IgD-negative memory B cell (primary cell): ENCODE results near the gene IFI30. TPM values are rescaled to one million over a fixed set of nuclear protein-coding genes. Genes with fewer than 3 reads are reported as not detected.
"Not testable (repeated sequence)": the region's sequence is repeated elsewhere in the genome, so short reads cannot be mapped to it uniquely, and the experiment has no call there.

Source experiments
- H3K27ac Mint-ChIP-seq, 3 donors: one replicate each; pipeline ENCODE4 v1.8.0; 2020 to 2022; ENCODE audit warnings: mild to moderate bottlenecking in 3 of 3, mixed read lengths in 3 of 3, moderate library complexity in 1 of 3
- H3K27me3 Mint-ChIP-seq: one replicate; pipeline ENCODE4 v1.8.0; 2021; ENCODE audit warnings: mixed read lengths
- H3K36me3 Mint-ChIP-seq: one replicate; pipeline ENCODE4 v1.8.0; 2020; ENCODE audit warnings: mild to moderate bottlenecking, mixed read lengths
- H3K4me1 Mint-ChIP-seq, 3 donors: one replicate each; pipeline ENCODE4 v1.8.0; 2020 to 2022; ENCODE audit warnings: mixed read lengths in 3 of 3, mild to moderate bottlenecking in 1 of 3
- H3K4me3 Mint-ChIP-seq, 4 donors: one replicate each; pipeline ENCODE4 v1.8.0; 2020 to 2022; ENCODE audit warnings: mild to moderate bottlenecking in 4 of 4, mixed read lengths in 4 of 4, moderate library complexity in 3 of 4
- H3K9me3 Mint-ChIP-seq, 3 donors: one replicate each; pipeline ENCODE4 v1.8.0; 2020 to 2021; ENCODE audit warnings: mixed read lengths in 3 of 3, mild to moderate bottlenecking in 1 of 3
- polyA plus RNA-seq: library from polyadenylated mRNA; unstranded; fragments of 300-500 nt; fragmentation: Illumina TruSeq; gene quantifications from one replicate; pipeline ENCODE4 v1.2.3, GENCODE V29; 2021

Gene IFI30
- polyA plus RNA-seq, 1 donor from 2014 or later = 473 TPM

GRCh38 chr19:18197306-18197705 lies 23.7 kb downstream of the IFI30 start:
- peak overlapping the region in 1 of 3 donors; percentile 50 for H3K27ac Mint-ChIP-seq
- H3K4me1 Mint-ChIP-seq = peaks cover 9 to 21% (median 17%) of the 10 kb centered on the region in 3 donors
- no peak overlapping the region for H3K4me3 Mint-ChIP-seq
- H3K27me3 Mint-ChIP-seq = no peaks in the 10 kb centered on the region
- no peaks in the 10 kb centered on the region for H3K36me3 Mint-ChIP-seq
- H3K9me3 Mint-ChIP-seq = no peaks in the 10 kb centered on the region

DNA sequence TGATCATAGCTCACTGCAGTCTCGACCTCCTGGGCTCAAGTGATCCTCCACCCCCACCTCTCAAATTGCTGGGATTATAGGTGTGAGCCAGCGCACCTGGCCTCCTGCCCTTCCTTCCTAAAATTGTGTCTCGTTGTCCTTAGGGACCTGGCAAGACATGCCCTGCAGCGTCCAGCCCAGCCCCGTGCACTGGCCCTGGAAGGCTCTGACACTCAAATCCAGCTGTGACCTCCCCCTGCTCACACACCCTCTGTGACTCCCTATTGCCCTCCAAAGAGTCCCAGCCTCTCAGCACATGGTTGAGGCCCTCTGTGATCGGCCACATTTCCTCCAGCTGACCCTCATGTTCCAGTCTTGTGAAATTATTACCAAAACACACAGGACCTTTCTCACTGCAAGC lies 24.3 kb downstream of the IFI30 start:
- peak overlapping the region in 2 of 4 donors; percentile 59 to 74 for H3K4me3 Mint-ChIP-seq
- no peaks in the 10 kb centered on the region for H3K36me3 Mint-ChIP-seq
- H3K4me1 Mint-ChIP-seq = peaks cover 13 to 24% (median 19%) of the 10 kb centered on the region in 3 donors
- no peaks in the 10 kb centered on the region for H3K9me3 Mint-ChIP-seq
- peak overlapping the region; percentile 56 to 76 (median 57) for H3K27ac Mint-ChIP-seq
- H3K27me3 Mint-ChIP-seq = no peaks in the 10 kb centered on the region

GRCh38 chr19:18198374-18198773 lies 24.8 kb downstream of the IFI30 start:
- Mint-ChIP-seq H3K36me3 (no peaks in the 10 kb centered on the region), H3K4me3 (peak overlapping the region in 1 of 4 donors; percentile 59), H3K27ac (peak overlapping the region in 2 of 3 donors; percentile 56 to 57), H3K4me1 (peaks cover 13 to 22% (median 21%) of the 10 kb centered on the region in 3 donors), H3K27me3 (no peaks in the 10 kb centered on the region), H3K9me3 (no peaks in the 10 kb centered on the region)

DNA sequence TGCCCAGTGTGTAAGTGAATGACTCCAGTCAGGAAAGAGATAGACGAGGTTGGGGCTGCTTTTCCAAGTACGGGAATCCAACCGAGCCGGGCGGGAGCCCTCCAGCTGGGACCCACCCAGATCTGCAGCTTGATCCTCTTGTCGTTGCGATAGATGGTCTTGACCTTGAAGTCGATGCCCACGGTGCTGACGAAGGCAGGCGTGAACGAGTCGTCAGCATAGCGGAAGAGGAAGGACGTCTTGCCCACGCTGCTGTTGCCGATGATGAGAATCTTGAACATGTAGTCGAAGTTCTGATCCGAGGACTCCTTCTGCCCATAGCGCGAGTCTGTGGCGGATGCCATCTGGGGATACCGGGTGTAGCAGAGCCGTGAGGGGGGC lies 28.8 kb downstream of the IFI30 start:
- Mint-ChIP-seq H3K36me3 (no peaks in the 10 kb centered on the region), H3K27ac (peak overlapping the region in 2 of 3 donors; percentile 16 to 79), H3K27me3 (no peaks in the 10 kb centered on the region), H3K4me1 (peaks cover 10 to 14% (median 11%) of the 10 kb centered on the region in 3 donors), H3K9me3 (no peaks in the 10 kb centered on the region), H3K4me3 (peak overlapping the region; percentile 67 to 93 (median 73))

DNA sequence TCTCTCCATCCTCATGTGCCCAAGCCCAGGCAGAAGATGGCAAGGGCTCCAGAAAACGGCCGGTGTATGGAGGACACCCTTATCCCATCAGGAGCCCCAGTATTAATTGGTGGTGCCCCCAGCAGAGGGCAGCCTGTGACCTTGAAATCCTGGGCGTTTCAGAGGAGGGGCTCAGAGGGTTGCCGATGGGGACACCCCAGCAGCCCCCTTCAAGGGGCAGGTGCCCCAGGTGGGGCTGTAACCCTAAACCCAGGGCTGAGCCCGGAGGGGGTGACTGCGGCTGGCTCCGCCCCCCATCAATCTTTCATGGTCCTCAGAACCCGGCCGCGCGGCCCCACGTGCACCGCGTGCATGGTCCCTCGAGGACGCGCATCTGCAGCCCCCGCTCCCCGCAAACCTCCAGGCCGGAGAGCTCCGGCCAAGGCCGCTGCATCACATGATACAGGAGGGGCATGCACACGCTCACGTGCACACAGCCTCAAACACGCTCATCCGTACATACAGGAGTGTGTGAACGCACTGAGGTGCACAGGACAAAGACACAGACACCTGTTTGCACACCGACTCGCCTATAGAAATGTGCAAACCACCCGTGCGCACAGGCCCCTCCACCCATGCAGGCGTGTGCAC lies 29.3 kb downstream of the IFI30 start:
- Mint-ChIP-seq H3K4me3 (peak overlapping the region; percentile 93 to 99 (median 95)), H3K9me3 (no peaks in the 10 kb centered on the region), H3K4me1 (peaks cover 10 to 14% (median 11%) of the 10 kb centered on the region in 3 donors), H3K27me3 (no peaks in the 10 kb centered on the region), H3K27ac (peak overlapping the region; percentile 90 to 97 (median 91)), H3K36me3 (no peaks in the 10 kb centered on the region)

GRCh38 chr19:18203408-18203862 lies 29.8 kb downstream of the IFI30 start:
- Mint-ChIP-seq H3K4me1 (peaks cover 10 to 14% (median 12%) of the 10 kb centered on the region in 3 donors), H3K27me3 (no peaks in the 10 kb centered on the region), H3K36me3 (no peaks in the 10 kb centered on the region), H3K4me3 (peak overlapping the region; percentile 93 to 99 (median 95)), H3K9me3 (no peaks in the 10 kb centered on the region), H3K27ac (peak overlapping the region; percentile 90 to 97 (median 91))

DNA sequence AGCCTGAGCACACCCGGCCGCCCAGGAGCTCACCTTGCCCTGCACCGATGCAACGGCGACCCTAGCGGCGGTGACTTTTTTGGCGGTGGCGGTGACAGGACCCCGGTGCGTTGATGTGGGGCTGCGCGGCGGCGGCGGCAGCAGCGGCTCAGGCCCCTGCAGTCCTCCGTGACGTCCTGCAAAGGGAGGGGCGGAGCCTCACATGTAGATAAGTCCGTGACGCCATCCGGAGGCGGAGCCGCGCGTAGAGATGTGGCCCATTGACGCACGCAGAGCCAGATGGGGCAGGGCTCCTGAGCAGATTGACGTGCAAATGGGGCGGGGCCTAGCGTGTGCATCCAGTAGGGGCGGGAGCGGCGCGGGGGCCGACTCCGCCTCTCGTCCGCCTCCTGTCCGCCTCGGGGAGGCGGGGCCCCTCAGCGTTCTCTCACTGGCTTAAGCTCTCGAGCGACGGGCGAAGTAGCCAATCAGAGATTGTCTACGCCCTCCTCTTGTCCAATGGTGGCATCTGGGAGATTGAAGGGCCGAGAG lies 30.3 kb downstream of the IFI30 start, which contains the start of gene RAB3A:
Gene RAB3A, minus strand, starts transcription at position 180 of the 531 bp plus-strand sequence. CDS start 1,302 bp downstream, outside the sequence.
- H3K27me3 Mint-ChIP-seq = no peaks in the 10 kb centered on the region
- no peaks in the 10 kb centered on the region for H3K36me3 Mint-ChIP-seq
- H3K4me3 Mint-ChIP-seq = peak within 1 kb of the TSS; percentile 93 to 99 (median 95)
- peaks cover 10 to 14% (median 13%) of the 10 kb centered on the region in 3 donors for H3K4me1 Mint-ChIP-seq
- H3K27ac Mint-ChIP-seq = peak within 1 kb of the TSS; percentile 90 to 97 (median 96)
- H3K9me3 Mint-ChIP-seq = no peaks in the 10 kb centered on the region

DNA sequence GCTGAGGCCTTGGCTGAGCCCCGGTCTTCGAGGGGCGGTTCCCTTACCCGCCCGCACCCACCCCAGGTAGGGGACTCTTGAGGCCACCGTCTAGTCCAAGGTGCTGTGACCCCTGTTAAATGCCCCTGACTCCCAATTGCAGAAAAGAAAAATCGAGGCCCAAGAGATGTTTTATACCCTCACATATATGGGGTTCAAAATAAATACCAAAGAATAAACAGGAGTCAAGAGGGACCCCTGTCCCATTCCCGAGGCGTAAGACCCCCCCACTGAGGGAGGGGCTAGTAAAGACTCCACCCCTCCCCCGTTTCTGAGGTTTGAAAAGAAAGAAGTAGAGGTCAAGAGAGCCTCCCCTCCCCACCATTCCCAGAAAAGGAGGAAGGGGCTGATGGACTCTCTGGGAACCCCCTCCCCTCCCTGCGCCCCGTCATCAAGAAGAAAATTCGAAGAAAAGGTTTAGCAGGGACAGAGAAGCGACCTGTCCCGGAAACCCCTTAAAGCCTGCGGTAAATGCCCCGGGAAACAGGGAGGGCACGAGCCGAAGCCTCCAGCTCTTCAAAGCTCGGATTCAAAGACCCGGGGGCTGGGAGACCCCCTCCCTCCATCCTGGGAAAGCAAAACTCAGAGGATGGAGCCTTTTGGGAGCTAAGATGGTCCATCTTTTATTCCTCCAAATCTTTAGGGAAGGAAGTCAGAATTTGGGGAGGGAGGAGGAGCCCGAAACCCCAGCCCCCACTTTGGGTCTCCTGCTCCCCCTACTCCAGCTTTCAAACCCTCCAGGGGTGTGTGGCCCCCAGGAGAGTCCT lies 31.0 kb downstream of the IFI30 start:
- Mint-ChIP-seq H3K27me3 (no peaks in the 10 kb centered on the region), H3K36me3 (no peaks in the 10 kb centered on the region), H3K4me1 (peaks cover 10 to 14% (median 13%) of the 10 kb centered on the region in 3 donors), H3K9me3 (no peaks in the 10 kb centered on the region), H3K4me3 (peak overlapping the region; percentile 93 to 99 (median 95)), H3K27ac (peak overlapping the region; percentile 90 to 97 (median 96))

DNA sequence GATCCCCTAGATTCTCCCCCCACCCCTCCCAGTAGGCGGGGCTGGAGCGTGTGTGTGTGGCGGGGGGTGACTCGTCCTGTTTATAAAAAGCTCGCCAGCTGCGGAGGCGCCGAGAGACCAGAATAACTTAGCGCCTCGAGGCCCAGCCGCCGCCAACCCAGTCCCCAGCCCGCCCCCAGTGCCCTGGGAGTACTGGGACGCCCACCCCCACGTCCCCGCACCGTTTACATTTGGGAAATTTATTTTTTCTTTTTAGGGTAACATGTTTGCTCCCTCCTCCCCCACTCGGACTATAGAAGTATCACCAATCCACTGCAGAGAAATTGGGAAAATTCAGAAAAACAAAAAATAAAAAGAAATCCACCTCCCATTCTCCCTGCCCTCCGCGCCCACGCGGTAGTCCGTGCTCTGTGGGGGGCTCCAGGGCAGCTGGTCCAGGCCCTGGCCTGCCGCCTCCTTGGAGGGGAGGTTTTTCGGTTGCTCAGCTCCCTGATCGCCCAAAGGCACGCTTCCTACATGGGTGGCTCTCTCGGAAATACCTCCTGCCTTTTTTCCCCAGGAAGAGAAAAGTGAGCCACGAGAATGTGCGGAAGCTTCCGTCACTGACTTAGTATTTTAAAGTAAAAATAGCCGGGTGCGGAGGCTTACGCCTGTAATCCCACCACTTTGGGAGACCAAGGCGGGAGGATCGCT lies 31.7 kb downstream of the IFI30 start:
- Mint-ChIP-seq H3K27ac (peak overlapping the region; percentile 90 to 97 (median 96)), H3K27me3 (peaks cover 7% of the 10 kb centered on the region), H3K9me3 (no peaks in the 10 kb centered on the region), H3K4me3 (peak overlapping the region; percentile 93 to 99 (median 95)), H3K36me3 (no peaks in the 10 kb centered on the region), H3K4me1 (peaks cover 10 to 14% (median 13%) of the 10 kb centered on the region in 3 donors)

GRCh38 chr19:18206018-18206417 lies 32.4 kb downstream of the IFI30 start:
- Mint-ChIP-seq H3K9me3 (no peaks in the 10 kb centered on the region), H3K27me3 (peaks cover 9% of the 10 kb centered on the region), H3K4me3 (peak overlapping the region in 2 of 4 donors; percentile 48 to 95), H3K4me1 (peaks cover 10 to 14% (median 13%) of the 10 kb centered on the region in 3 donors), H3K27ac (no peak overlapping the region), H3K36me3 (no peaks in the 10 kb centered on the region)

- H3K4me3 Mint-ChIP-seq = no peak overlapping the region
- no peaks in the 10 kb centered on the region for H3K36me3 Mint-ChIP-seq
- H3K9me3 Mint-ChIP-seq = no peaks in the 10 kb centered on the region
- H3K4me1 Mint-ChIP-seq = peaks cover 3 to 9% (median 3%) of the 10 kb centered on the region in 3 donors
- H3K27me3 Mint-ChIP-seq = peaks cover 14% of the 10 kb centered on the region
- H3K27ac Mint-ChIP-seq = no peak overlapping the region
Measured at GRCh38 chr19:18208098-18208951, 34.7 kb downstream of the IFI30 start.

GRCh38 chr19:18209912-18210311 lies 36.3 kb downstream of the IFI30 start:
- H3K4me3 Mint-ChIP-seq = peak overlapping the region in 1 of 4 donors; percentile 38
- peak overlapping the region in 1 of 3 donors; percentile 28 for H3K27ac Mint-ChIP-seq
- H3K4me1 Mint-ChIP-seq, H3K36me3 Mint-ChIP-seq, H3K9me3 Mint-ChIP-seq: not testable (repeated sequence)
- H3K27me3 Mint-ChIP-seq = peaks cover 14% of the 10 kb centered on the region

- H3K9me3 Mint-ChIP-seq = no peaks in the 10 kb centered on the region
- H3K4me1 Mint-ChIP-seq = peaks cover 0 to 3% (median 2%) of the 10 kb centered on the region in 3 donors
- H3K36me3 Mint-ChIP-seq = no peaks in the 10 kb centered on the region
- H3K27ac Mint-ChIP-seq = no peak overlapping the region
- peaks cover 14% of the 10 kb centered on the region for H3K27me3 Mint-ChIP-seq
- no peak overlapping the region for H3K4me3 Mint-ChIP-seq
Measured at GRCh38 chr19:18211683-18212082, 38.1 kb downstream of the IFI30 start.
